GM18907 (cell line): ENCODE results near the gene CERS6.
"Not testable (repeated sequence)": the region's sequence is repeated elsewhere in the genome, so short reads cannot be mapped to it uniquely, and the experiment has no call there.

Experiments used
- ATAC-seq: cut with Tn5 transposase; IDR thresholded peaks from one replicate; pipeline ENCODE4 v1.9.1; 2021; ENCODE audit warnings: mild to moderate bottlenecking, moderate library complexity; ENCODE audit not compliant: unreplicated experiment

CERS6 gene

GRCh38 chr2:168791140-168791539, 335.1 kb downstream of the CERS6 start:
- ATAC-seq: not testable (repeated sequence)

- ATAC-seq: no peak
Measured at GRCh38 chr2:168793596-168793995, 337.5 kb downstream of the CERS6 start.

GRCh38 chr2:168794968-168795367, 338.9 kb downstream of the CERS6 start:
- ATAC-seq: no peak

GRCh38 chr2:168796090-168796577, 340.1 kb downstream of the CERS6 start:
- ATAC-seq: no peak

- no peak for ATAC-seq
Measured at GRCh38 chr2:168796583-168797285, 340.7 kb downstream of the CERS6 start.

- no peak for ATAC-seq
Measured at GRCh38 chr2:168797286-168797655, 341.2 kb downstream of the CERS6 start.

- no peak for ATAC-seq
Measured at GRCh38 chr2:168798076-168798887, 342.2 kb downstream of the CERS6 start.

- no peak for ATAC-seq
Measured at GRCh38 chr2:168798888-168799410, 342.9 kb downstream of the CERS6 start.

- ATAC-seq: no peak
Measured at GRCh38 chr2:168801471-168801870, 345.4 kb downstream of the CERS6 start.

- ATAC-seq: no peak
Measured at GRCh38 chr2:168801961-168802858, 346.1 kb downstream of the CERS6 start, which contains the start of gene NOSTRIN. Gene NOSTRIN, plus strand, starts transcription at chr2:168802637. Its CDS starts 10 bp downstream, at chr2:168802647.

- no peak for ATAC-seq
Measured at GRCh38 chr2:168802859-168803725, 347.0 kb downstream of the CERS6 start.

GRCh38 chr2:168804214-168804613, 348.1 kb downstream of the CERS6 start:
- ATAC-seq: no peak

GRCh38 chr2:168805615-168806014, 349.5 kb downstream of the CERS6 start:
- ATAC-seq: no peak

GRCh38 chr2:168809537-168809936, 353.5 kb downstream of the CERS6 start:
- no peak for ATAC-seq

- ATAC-seq: no peak
Measured at GRCh38 chr2:168810235-168810634, 354.2 kb downstream of the CERS6 start.

GRCh38 chr2:168811696-168812095, 355.6 kb downstream of the CERS6 start:
- ATAC-seq: no peak

- ATAC-seq: no peak
Measured at GRCh38 chr2:168814046-168814445, 358.0 kb downstream of the CERS6 start.

- ATAC-seq: no peak
Measured at GRCh38 chr2:168814939-168815907, 359.2 kb downstream of the CERS6 start.

- no peak for ATAC-seq
Measured at GRCh38 chr2:168816369-168816768, 360.3 kb downstream of the CERS6 start.
